GM12873 (cell line): ENCODE measurements around the gene GFOD2.

Source experiments
- TF ChIP-seq, protein P1 (sequence below): IDR thresholded peaks from 2 replicates; pipeline ENCODE4 v1.5.1; 2012; ENCODE audit warnings: low read depth, mild to moderate bottlenecking, moderate library complexity, low read length, control low read depth; ENCODE audit not compliant: insufficient read depth; ENCODE audit errors: missing control alignments

GFOD2 gene

DNA sequence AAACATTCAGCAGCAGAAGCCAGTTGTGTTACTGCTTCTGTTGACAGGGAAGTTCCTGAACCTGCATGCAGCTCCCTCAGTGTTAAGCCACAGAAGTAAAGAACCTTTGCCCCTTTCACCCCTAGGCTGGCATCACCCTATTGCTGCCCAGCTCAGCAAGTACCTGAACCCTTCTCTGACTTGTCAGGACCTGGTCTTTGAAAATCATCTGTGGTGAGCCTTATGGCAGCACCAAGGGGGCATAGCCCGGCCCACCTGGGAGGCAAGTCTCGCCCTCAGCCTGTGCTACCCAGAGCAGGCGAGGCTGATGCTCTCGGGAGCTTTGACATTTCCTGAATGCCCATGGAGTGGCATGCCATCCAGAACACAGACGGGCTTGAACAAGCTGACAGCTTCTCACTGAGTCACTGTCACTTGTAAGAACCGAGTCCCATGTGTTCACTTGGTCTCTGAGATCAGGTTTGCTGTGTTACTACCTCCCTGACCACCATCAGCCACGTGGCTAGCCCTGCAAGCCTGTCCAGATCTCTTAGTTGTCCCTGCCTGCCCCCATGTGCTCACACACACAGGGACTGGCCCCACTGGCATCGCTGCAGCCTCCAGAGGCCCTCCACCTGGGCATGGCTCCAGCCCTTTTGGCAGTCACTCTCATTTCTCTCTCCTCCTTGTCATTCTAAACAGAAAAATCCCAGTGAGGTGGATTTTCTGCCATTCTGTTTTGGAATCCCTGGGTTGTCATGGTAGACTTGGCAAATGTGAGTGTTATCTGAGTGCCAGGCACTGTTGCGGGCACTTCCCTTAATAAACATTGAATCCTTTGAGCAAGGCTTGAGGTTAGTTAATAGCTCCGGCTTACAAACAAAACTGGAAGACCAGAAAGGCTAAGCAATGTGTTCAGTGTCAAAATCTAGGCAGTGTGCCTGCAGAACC is 77.1 kb downstream of the GFOD2 start:
- TF ChIP-seq, protein P1, sequence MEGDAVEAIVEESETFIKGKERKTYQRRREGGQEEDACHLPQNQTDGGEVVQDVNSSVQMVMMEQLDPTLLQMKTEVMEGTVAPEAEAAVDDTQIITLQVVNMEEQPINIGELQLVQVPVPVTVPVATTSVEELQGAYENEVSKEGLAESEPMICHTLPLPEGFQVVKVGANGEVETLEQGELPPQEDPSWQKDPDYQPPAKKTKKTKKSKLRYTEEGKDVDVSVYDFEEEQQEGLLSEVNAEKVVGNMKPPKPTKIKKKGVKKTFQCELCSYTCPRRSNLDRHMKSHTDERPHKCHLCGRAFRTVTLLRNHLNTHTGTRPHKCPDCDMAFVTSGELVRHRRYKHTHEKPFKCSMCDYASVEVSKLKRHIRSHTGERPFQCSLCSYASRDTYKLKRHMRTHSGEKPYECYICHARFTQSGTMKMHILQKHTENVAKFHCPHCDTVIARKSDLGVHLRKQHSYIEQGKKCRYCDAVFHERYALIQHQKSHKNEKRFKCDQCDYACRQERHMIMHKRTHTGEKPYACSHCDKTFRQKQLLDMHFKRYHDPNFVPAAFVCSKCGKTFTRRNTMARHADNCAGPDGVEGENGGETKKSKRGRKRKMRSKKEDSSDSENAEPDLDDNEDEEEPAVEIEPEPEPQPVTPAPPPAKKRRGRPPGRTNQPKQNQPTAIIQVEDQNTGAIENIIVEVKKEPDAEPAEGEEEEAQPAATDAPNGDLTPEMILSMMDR = no peak

DNA sequence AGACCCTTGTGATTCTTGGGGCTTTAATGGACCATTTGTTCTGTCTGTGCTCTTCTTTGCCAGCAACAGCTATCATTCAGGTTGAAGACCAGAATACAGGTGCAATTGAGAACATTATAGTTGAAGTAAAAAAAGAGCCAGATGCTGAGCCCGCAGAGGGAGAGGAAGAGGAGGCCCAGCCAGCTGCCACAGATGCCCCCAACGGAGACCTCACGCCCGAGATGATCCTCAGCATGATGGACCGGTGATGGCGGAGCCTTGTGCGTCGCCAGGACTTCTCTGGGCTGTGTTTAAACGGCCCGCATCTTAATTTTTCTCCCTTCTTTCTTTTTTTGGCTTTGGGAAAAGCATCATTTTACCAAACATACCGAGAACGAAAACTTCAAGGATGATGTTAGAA is 81.5 kb downstream of the GFOD2 start:
- TF ChIP-seq, protein P1 = no peak

GRCh38 chr16:67636713-67637112 is 82.4 kb downstream of the GFOD2 start:
- TF ChIP-seq, protein P1 = no peak

GRCh38 chr16:67632415-67633172 is 86.5 kb downstream of the GFOD2 start:
- TF ChIP-seq, protein P1 = no peak

- TF ChIP-seq, protein P1 = no peak
Observed at GRCh38 chr16:67628216-67628615, 90.9 kb downstream of the GFOD2 start.
